Left ventricle myocardium inferior (tissue), 1 donor: ENCODE data around the gene SCN2A. TPM values are rescaled to one million over a fixed set of nuclear protein-coding genes. Genes with fewer than 3 reads are reported as not detected.

Experiments
- DNase-seq: peaks from one replicate; pipeline ENCODE4 v3.0.0-alpha.2; 2020
- H3K27ac ChIP-seq: fragments of 200-600 bp; replicated peaks from 2 replicates; pipeline ENCODE4 v1.8.0; 2021
- H3K27me3 ChIP-seq: fragments of 200-600 bp; 2 replicates; pipeline ENCODE4 v1.8.0; 2021; ENCODE audit warnings: low read depth
- H3K36me3 ChIP-seq: fragments of 200-600 bp; 2 replicates; pipeline ENCODE4 v1.8.0; 2021
- H3K4me1 ChIP-seq: fragments of 200-600 bp; 2 replicates; pipeline ENCODE4 v1.8.0; 2021
- H3K4me3 ChIP-seq: fragments of 200-600 bp; 2 replicates; pipeline ENCODE4 v1.8.0; 2021; ENCODE audit warnings: mild to moderate bottlenecking, moderate library complexity
- H3K9me3 ChIP-seq: fragments of 200-600 bp; replicated peaks from 2 replicates; pipeline ENCODE4 v1.8.0; 2021
- CTCF ChIP-seq: fragments of 200-600 bp; IDR thresholded peaks from 2 replicates; pipeline ENCODE4 v1.8.0; 2021; ENCODE audit warnings: antibody characterized with exemption, mild to moderate bottlenecking, borderline replicate concordance
- intact Hi-C: fragments of 100-400 bp; cut with micrococcal nuclease; formaldehyde crosslinking; loops from one replicate; pipeline ENCODE4 v1.11.0; 2022
- total RNA-seq: library from RNA; stranded (reverse); fragmentation: NEBNext Ultra II Directional; extraction: Animal tissue kit (Norgen Biotek cat#: 25700); gene quantifications from one replicate; pipeline ENCODE4 v1.2.1, GENCODE V29; 2021
- donor health status: DM: no; HTN: yes; CAD: no; lungs with severe emphysema.

Gene SCN2A
- total RNA-seq, 1 donor from 2014 or later, result 0.08 TPM

DNA sequence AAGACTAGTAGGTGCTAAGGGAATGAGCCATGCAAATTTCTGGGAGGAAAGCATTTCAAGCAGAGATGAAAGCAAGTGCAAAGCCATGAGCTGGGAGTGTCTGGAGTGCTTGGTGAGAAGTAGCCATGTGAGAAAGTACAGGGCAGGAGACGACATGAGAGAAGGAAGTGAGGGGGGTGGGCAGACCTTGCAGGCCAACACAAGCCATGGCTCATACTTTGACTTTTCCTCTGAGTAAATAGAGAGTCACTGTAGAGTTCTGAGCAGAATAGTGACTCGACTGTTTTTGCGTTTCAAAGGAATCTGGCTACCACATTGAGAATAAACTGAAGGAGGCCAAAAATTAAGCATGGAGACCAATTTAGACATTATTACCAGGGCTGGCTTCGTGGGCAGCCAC, 42.2 kb downstream of the SCN2A start:
- H3K4me1 ChIP-seq, result no peaks in the 10 kb centered on the region
- H3K27me3 ChIP-seq, result no peaks in the 10 kb centered on the region
- no peak overlapping the region for H3K27ac ChIP-seq
- intact Hi-C loops, result no loop called here
- DNase-seq, result no peak
- no peaks in the 10 kb centered on the region for H3K36me3 ChIP-seq
- no peaks in the 10 kb centered on the region for H3K9me3 ChIP-seq
- no peak overlapping the region for H3K4me3 ChIP-seq
- TF ChIP-seq CTCF, result no peak

DNA sequence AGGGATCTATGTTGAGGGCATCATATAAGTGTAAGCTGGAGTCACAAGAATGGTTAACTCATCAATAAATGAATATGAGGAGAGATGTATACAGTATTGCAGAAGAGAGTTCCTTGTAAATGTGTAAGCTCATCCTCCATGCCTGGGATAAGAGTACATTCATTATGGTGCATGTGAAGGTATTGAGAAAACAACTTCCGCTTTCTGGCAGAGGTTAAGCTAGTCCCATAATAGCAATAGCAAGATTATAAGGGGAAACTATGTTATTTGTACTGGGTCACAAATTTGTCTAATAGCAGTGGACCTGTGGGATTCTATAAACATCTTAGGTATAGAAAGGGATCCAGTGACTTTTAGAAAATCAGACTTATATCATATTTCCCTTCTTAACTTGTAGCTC, 44.1 kb downstream of the SCN2A start:
- intact Hi-C loops, result no loop called here
- Histone ChIP-seq H3K9me3 (no peaks in the 10 kb centered on the region), H3K4me1 (no peaks in the 10 kb centered on the region), H3K27me3 (no peaks in the 10 kb centered on the region), H3K27ac (no peak overlapping the region), H3K36me3 (no peaks in the 10 kb centered on the region), H3K4me3 (no peak overlapping the region)
- TF ChIP-seq CTCF, result no peak
- DNase-seq, result no peak

DNA sequence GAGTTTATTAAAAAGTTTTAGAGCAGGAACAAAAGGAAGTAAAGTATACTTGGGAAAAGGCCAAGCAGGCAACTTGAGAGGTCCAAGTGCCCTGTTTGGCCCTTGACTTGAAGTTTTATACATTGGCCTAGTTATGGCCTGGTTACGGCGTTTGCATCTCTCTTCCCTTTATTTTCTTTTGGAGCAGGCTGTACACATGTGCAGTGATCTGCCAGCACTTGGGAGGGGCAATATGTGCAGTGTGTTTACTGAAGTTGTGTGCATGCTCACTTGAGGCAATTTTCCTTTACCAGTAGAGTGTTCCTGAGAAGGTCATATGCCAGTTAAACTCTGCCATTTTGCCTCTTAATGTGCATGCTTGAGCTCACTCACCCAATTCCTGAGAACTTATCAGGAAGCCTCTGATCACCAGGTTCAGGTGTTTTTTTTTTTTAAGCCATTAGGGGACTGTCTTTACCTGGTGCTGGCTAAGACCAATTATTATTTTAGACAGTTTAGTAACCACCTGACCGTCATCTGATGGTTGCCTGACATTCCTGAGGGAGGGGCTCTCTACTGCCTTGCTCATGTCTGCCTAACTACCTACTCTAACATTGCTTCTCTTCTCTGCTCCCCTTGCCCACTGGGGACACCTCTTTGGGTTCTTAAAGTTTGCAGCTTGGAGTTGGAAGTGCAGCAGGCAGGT, 48.0 kb downstream of the SCN2A start:
- intact Hi-C loops, result no loop called here

DNA sequence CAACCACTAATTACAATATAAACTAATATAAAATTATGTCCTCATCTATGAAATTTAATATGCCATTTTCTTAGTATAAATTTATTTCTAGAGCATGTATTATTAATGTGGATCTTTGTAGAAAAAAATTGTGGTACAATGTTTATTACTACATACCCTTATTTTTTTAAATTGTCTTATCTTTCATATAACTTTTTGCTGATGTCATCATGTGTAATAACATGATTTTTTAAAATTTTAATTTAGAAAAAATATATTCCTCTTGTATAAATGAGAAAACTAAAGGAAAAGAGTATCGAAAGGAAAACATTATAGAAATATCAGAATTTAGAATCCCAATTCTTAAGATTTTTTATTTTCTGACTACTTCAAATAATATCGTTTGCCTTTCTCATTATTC, 49.9 kb downstream of the SCN2A start:
- DNase-seq, result no peak
- Histone ChIP-seq H3K4me1 (peaks cover 2% of the 10 kb centered on the region), H3K36me3 (no peaks in the 10 kb centered on the region), H3K9me3 (no peaks in the 10 kb centered on the region), H3K4me3 (no peak overlapping the region), H3K27ac (no peak overlapping the region), H3K27me3 (no peaks in the 10 kb centered on the region)
- no peak for TF ChIP-seq CTCF
- intact Hi-C loops, result no loop called here

More for the DNA sequence above, 48.0 kb downstream of the SCN2A start:
- Histone ChIP-seq H3K27ac (no peak overlapping the region), H3K36me3 (no peaks in the 10 kb centered on the region), H3K4me3 (no peak overlapping the region), H3K9me3 (no peaks in the 10 kb centered on the region), H3K4me1 (no peaks in the 10 kb centered on the region), H3K27me3 (no peaks in the 10 kb centered on the region)
- TF ChIP-seq CTCF, result no peak
- DNase-seq, result no peak

DNA sequence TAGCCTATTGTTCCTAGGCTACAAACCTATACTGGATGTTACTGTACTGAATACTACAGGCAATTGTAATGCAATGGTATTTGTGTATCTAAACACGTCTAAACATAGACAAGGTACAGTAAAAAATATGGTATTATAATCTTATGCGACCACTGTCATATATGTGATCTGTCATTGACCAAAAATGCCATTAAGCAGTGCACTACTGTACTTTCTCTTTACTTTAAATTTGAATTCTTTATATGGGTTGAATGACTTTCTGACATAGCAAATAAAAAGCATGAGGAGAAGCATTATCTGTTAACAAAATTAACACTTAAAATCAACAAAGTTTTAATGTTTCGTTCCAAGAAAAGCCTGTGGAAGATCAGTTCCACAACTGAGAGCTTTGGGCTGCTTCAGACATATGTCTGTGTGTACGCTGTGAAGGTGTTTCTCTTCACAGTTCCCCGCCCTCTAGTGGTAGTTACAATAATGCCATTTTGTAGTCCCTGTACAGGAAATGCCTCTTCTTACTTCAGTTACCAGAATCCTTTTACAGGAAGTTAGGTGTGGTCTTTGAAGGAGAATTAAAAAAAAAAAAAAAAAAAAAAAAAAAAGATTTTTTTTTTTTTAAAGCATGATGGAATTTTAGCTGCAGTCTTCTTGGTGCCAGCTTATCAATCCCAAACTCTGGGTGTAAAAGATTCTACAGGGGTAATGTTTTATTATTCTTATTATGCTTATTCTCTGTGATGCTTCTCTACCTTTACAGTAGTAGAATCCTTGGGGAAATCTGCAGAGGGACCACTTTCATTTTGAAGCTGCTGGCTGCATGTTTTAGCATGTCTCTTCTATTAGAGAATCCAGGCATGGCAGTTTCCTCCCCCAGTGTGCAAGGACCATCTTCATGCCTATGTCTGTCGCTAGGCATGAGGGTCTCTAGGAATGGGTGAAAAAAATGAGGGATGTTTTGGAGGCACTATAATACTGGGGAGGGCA, 54.5 kb downstream of the SCN2A start:
- intact Hi-C loops, result loop anchor here (10.0 kb wide), 1 partner anchor 59 kb away; the partner anchor contains the start of gene SCN2A
- DNase-seq, result no peak
- Histone ChIP-seq H3K4me3 (no peak overlapping the region), H3K9me3 (no peaks in the 10 kb centered on the region), H3K27me3 (no peaks in the 10 kb centered on the region), H3K36me3 (no peaks in the 10 kb centered on the region), H3K4me1 (peaks cover 3% of the 10 kb centered on the region), H3K27ac (no peak overlapping the region)
- TF ChIP-seq CTCF, result peak; percentile 80
